Hepatocyte (in vitro differentiated cells): ENCODE data around the gene TLK2.
"Not testable (repeated sequence)": the region's sequence is repeated elsewhere in the genome, so short reads cannot be mapped to it uniquely, and the experiment has no call there.

Source experiments
- EZH2 ChIP-seq: fragments of 200-600 bp; sonication (generic); IDR thresholded peaks from 2 replicates; pipeline ENCODE4 v1.6.1; 2016; ENCODE audit warnings: antibody characterized with exemption, mild to moderate bottlenecking, borderline replicate concordance
- TF ChIP-seq, protein P1 (sequence below): fragments of 200-600 bp; sonication (generic); IDR thresholded peaks from 2 replicates; pipeline ENCODE4 v1.5.1; 2016; ENCODE audit warnings: antibody characterized with exemption, mild to moderate bottlenecking; ENCODE audit not compliant: poor library complexity

GRCh38 chr17:62521295-62521694 lies 42.7 kb downstream of the TLK2 start:
- TF ChIP-seq, protein P1, sequence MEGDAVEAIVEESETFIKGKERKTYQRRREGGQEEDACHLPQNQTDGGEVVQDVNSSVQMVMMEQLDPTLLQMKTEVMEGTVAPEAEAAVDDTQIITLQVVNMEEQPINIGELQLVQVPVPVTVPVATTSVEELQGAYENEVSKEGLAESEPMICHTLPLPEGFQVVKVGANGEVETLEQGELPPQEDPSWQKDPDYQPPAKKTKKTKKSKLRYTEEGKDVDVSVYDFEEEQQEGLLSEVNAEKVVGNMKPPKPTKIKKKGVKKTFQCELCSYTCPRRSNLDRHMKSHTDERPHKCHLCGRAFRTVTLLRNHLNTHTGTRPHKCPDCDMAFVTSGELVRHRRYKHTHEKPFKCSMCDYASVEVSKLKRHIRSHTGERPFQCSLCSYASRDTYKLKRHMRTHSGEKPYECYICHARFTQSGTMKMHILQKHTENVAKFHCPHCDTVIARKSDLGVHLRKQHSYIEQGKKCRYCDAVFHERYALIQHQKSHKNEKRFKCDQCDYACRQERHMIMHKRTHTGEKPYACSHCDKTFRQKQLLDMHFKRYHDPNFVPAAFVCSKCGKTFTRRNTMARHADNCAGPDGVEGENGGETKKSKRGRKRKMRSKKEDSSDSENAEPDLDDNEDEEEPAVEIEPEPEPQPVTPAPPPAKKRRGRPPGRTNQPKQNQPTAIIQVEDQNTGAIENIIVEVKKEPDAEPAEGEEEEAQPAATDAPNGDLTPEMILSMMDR, result not testable (repeated sequence)
- TF ChIP-seq EZH2, result not testable (repeated sequence)
